ENCODE results near the gene GOLT1A.

Gene GOLT1A

DNA sequence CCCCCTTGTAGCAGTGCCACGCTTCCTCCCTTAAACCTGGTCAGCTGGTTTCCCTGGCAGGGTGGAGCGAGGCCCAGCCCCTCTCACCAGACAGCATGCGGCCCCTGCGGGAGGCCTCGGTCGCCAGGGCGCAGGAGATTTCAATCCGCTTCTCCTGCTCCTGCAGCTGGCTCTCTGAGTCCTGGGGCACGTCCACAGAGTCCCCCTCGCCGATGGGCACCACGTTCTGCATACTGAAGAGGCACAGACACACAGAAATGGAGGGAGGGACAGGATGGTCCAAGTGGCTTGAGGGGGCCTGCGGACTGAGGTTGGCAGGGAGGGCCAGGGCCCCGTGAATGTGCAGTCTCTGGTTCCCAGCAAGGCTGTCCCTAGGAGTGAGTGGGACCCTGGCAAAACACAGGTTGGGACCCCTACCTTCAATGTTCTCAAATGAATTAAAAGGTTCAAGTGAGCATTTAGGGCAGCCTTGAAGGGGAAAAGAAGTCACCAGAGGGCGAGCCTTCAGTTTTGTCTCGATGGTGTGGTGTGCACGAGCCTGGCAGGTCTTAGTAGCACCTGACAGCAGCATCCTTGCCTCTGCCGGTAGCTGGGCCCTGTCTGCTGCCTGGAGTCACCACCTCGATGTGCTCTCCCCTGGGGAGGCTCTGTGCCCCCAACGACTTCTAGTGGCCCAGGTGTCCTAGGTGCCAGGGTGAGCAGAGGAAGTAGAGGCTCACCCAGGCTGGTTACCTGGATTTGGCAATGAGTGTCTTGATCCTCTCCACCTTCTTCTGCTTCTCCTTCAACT is 14.4 kb upstream of the GOLT1A start:
- Histone ChIP-seq H3K9ac (ENCODE audit: low read length) (no peak overlapping the region), H3K79me2 (ENCODE audit: insufficient read depth, low read length) (no peaks in the 10 kb centered on the region), H3K27me3 (ENCODE audit: insufficient read depth, low read length) (0 out of 2 replicates have a peak, but pooled peaks cover 6% of the 10 kb centered on the region), H3K4me1 (ENCODE audit: insufficient read depth, low read length, severe bottlenecking) (no peaks in the 10 kb centered on the region), H3K9me2 (ENCODE audit: low read depth, low read length) (no peaks in the 10 kb centered on the region), H4K20me1 (ENCODE audit: insufficient read depth, low read length) (no peaks in the 10 kb centered on the region), H3K4me2 (ENCODE audit: low read length) (no peak overlapping the region), H3K27ac (ENCODE audit: low read depth, low read length, poor library complexity, severe bottlenecking) (no peak overlapping the region), H3K36me3 (ENCODE audit: insufficient read depth, low read length) (no peaks in the 10 kb centered on the region), H2AFZ (ENCODE audit: low read length) (no peak overlapping the region), H3K4me3 (ENCODE audit: low read depth, low read length, poor library complexity, severe bottlenecking) (no peak overlapping the region), H3F3A (ENCODE audit: insufficient read depth, low read length) (no peaks in the 10 kb centered on the region), H3K9me3 (ENCODE audit: low read length) (no peaks in the 10 kb centered on the region)
- TF ChIP-seq CTCF (IDR thresholded peaks at IDR 0.05; ENCODE audit: low read length) (no peak), EZH2 (IDR thresholded peaks at IDR 0.05; ENCODE audit: borderline replicate concordance, low read length) (no peak)

- H3K4me3 ChIP-seq (ENCODE audit: low read depth, low read length, poor library complexity, severe bottlenecking) = no peak overlapping the region
- H3K79me2 ChIP-seq (ENCODE audit: insufficient read depth, low read length) = no peaks in the 10 kb centered on the region
- H3K27me3 ChIP-seq (ENCODE audit: insufficient read depth, low read length) = 0 out of 2 replicates have a peak, but pooled peaks cover 6% of the 10 kb centered on the region
- H3K4me2 ChIP-seq (ENCODE audit: low read length) = no peak overlapping the region
- no peaks in the 10 kb centered on the region for H3K4me1 ChIP-seq (ENCODE audit: insufficient read depth, low read length, severe bottlenecking)
- H4K20me1 ChIP-seq (ENCODE audit: insufficient read depth, low read length) = no peaks in the 10 kb centered on the region
- no peaks in the 10 kb centered on the region for H3K9me3 ChIP-seq (ENCODE audit: low read length)
- no peaks in the 10 kb centered on the region for H3F3A ChIP-seq (ENCODE audit: insufficient read depth, low read length)
- no peak overlapping the region for H2AFZ ChIP-seq (ENCODE audit: low read length)
- no peaks in the 10 kb centered on the region for H3K36me3 ChIP-seq (ENCODE audit: insufficient read depth, low read length)
- TF ChIP-seq EZH2 (IDR thresholded peaks at IDR 0.05; ENCODE audit: borderline replicate concordance, low read length) (no peak), CTCF (IDR thresholded peaks at IDR 0.05; ENCODE audit: low read length) (no peak)
- no peaks in the 10 kb centered on the region for H3K9me2 ChIP-seq (ENCODE audit: low read depth, low read length)
- H3K27ac ChIP-seq (ENCODE audit: low read depth, low read length, poor library complexity, severe bottlenecking) = no peak overlapping the region
- H3K9ac ChIP-seq (ENCODE audit: low read length) = no peak overlapping the region
Observed at GRCh38 chr1:204227351-204227750, 13.6 kb upstream of the GOLT1A start.

- Histone ChIP-seq H3K36me3 (ENCODE audit: insufficient read depth, low read length) (no peaks in the 10 kb centered on the region), H3K27me3 (ENCODE audit: insufficient read depth, low read length) (0 out of 2 replicates have a peak, but pooled peaks cover 6% of the 10 kb centered on the region), H3K9ac (ENCODE audit: low read length) (no peak overlapping the region)
Observed at GRCh38 chr1:204225841-204226735, 12.3 kb upstream of the GOLT1A start.

More at GRCh38 chr1:204225841-204226735, 12.3 kb upstream of the GOLT1A start:
- H3K27ac ChIP-seq (ENCODE audit: low read depth, low read length, poor library complexity, severe bottlenecking) = no peak overlapping the region
- H3F3A ChIP-seq (ENCODE audit: insufficient read depth, low read length) = no peaks in the 10 kb centered on the region
- TF ChIP-seq CTCF (IDR thresholded peaks at IDR 0.05; ENCODE audit: low read length) (no peak), EZH2 (IDR thresholded peaks at IDR 0.05; ENCODE audit: borderline replicate concordance, low read length) (no peak)
- no peaks in the 10 kb centered on the region for H3K79me2 ChIP-seq (ENCODE audit: insufficient read depth, low read length)
- no peak overlapping the region for H3K4me3 ChIP-seq (ENCODE audit: low read depth, low read length, poor library complexity, severe bottlenecking)
- no peaks in the 10 kb centered on the region for H3K9me2 ChIP-seq (ENCODE audit: low read depth, low read length)
- no peaks in the 10 kb centered on the region for H3K4me1 ChIP-seq (ENCODE audit: insufficient read depth, low read length, severe bottlenecking)
- no peak overlapping the region for H3K4me2 ChIP-seq (ENCODE audit: low read length)
- no peak overlapping the region for H2AFZ ChIP-seq (ENCODE audit: low read length)
- H3K9me3 ChIP-seq (ENCODE audit: low read length) = no peaks in the 10 kb centered on the region
- H4K20me1 ChIP-seq (ENCODE audit: insufficient read depth, low read length) = no peaks in the 10 kb centered on the region
